IMR-90 (cell line): ENCODE data around the gene S1PR1. TPM values are rescaled to one million over a fixed set of nuclear protein-coding genes. Genes with fewer than 3 reads are reported as not detected.

Experiments
- ATAC-seq: fragments of 200-7000 bp; cut with Tn5 transposase; 2 replicates; pipeline ENCODE4 v1.9.1; 2020; ENCODE audit warnings: low read depth, mild to moderate bottlenecking, moderate library complexity
- BruUV-seq: library from RNA; stranded (reverse); fragments of 400-500 nt; replicated peaks from 2 replicates; lab custom pipeline; 2021; lab: Mats Ljungman, UMichigan
- CTCF ChIA-PET: fragments of 300-600 bp; formaldehyde crosslinking; extraction: SDS; loops from one replicate; lab custom pipeline; 2021; ENCODE audit warnings: antibody characterized with exemption; lab: Yijun Ruan, JAX
- POLR2A ChIA-PET: fragments of 300-600 bp; sonication (Branson Sonifier 250); formaldehyde crosslinking; loops from one replicate; lab custom pipeline; 2022; ENCODE audit warnings: antibody characterized with exemption; ENCODE audit not compliant: unreplicated experiment; lab: Charles Lee
- DNase-seq: peaks from one replicate; pipeline ENCODE4 v3.0.0; 2013
- H2AFZ ChIP-seq: replicated peaks from 2 replicates; pipeline ENCODE3; 2013; ENCODE audit warnings: low read length, mild to moderate bottlenecking; ENCODE audit not compliant: poor library complexity
- H2AK5ac ChIP-seq: 2 replicates; pipeline ENCODE4 v1.6.1; 2013; ENCODE audit warnings: low read depth, low read length, inconsistent platforms
- H2AK9ac ChIP-seq: replicated peaks from 2 replicates; pipeline ENCODE3; 2013; ENCODE audit warnings: mild to moderate bottlenecking, low read depth, low read length, moderate library complexity; ENCODE audit not compliant: poor library complexity
- H2BK120ac ChIP-seq: 2 replicates; pipeline ENCODE4 v1.6.1; 2013; ENCODE audit warnings: low read depth, low read length, inconsistent platforms
- H2BK15ac ChIP-seq: 3 replicates; pipeline ENCODE4 v1.6.1; 2013; ENCODE audit warnings: low read depth, low read length, inconsistent platforms
- H2BK20ac ChIP-seq: 2 replicates; pipeline ENCODE4 v1.6.1; 2013; ENCODE audit warnings: low read depth, mild to moderate bottlenecking, inconsistent platforms, low read length, moderate library complexity
- H2BK5ac ChIP-seq: 2 replicates; pipeline ENCODE4 v1.6.1; 2013; ENCODE audit warnings: mild to moderate bottlenecking, low read depth, low read length, inconsistent platforms; ENCODE audit not compliant: poor library complexity, severe bottlenecking
- H3K14ac ChIP-seq: replicated peaks from 2 replicates; pipeline ENCODE4 v1.6.1; 2013; ENCODE audit warnings: low read depth, low read length, inconsistent platforms
- H3K18ac ChIP-seq: 2 replicates; pipeline ENCODE4 v1.6.1; 2013; ENCODE audit warnings: low read depth, low read length, control low read depth
- H3K23ac ChIP-seq: 2 replicates; pipeline ENCODE4 v1.6.1; 2013; ENCODE audit warnings: low read depth, low read length, inconsistent platforms
- H3K27ac ChIP-seq: 2 replicates; pipeline ENCODE4 v1.5.1; 2013; ENCODE audit warnings: mild to moderate bottlenecking, control low read depth, low read length; ENCODE audit not compliant: insufficient read depth
- H3K27me3 ChIP-seq: 2 replicates; pipeline ENCODE4 v1.6.1; 2013; ENCODE audit warnings: low read length; ENCODE audit not compliant: control insufficient read depth, insufficient read depth
- H3K36me3 ChIP-seq: 2 replicates; pipeline ENCODE4 v1.6.1; 2013; ENCODE audit warnings: low read length, mixed read lengths; ENCODE audit not compliant: control insufficient read depth, insufficient read depth
- H3K4ac ChIP-seq: 2 replicates; pipeline ENCODE4 v1.6.1; 2013; ENCODE audit warnings: low read depth, low read length, inconsistent platforms
- H3K4me1 ChIP-seq: 2 replicates; pipeline ENCODE4 v1.6.1; 2013; ENCODE audit warnings: low read length, mixed read lengths; ENCODE audit not compliant: control insufficient read depth, insufficient read depth
- H3K4me2 ChIP-seq: 2 replicates; pipeline ENCODE4 v1.6.1; 2013; ENCODE audit warnings: low read depth, mild to moderate bottlenecking, control low read depth, low read length, moderate library complexity
- H3K4me3 ChIP-seq: 2 replicates; pipeline ENCODE4 v1.5.1; 2013; ENCODE audit warnings: low read depth, mild to moderate bottlenecking, control low read depth, low read length, moderate library complexity; ENCODE audit not compliant: insufficient read depth
- H3K56ac ChIP-seq: 2 replicates; pipeline ENCODE4 v1.6.1; 2013; ENCODE audit warnings: low read length, inconsistent platforms; ENCODE audit not compliant: insufficient read depth; ENCODE audit errors: extremely low read depth
- H3K79me1 ChIP-seq, 2 experiments: 2 replicates each; pipeline ENCODE4 v1.6.1; 2013; ENCODE audit warnings: low read length in 2 of 2, inconsistent platforms in 1 of 2, low read depth in 1 of 2
- H3K9ac ChIP-seq: 2 replicates; pipeline ENCODE4 v1.6.1; 2013; ENCODE audit warnings: low read depth, low read length, control low read depth
- H3K9me1 ChIP-seq: 2 replicates; pipeline ENCODE4 v1.6.1; 2013; ENCODE audit warnings: low read length, inconsistent platforms; ENCODE audit not compliant: insufficient read depth
- H3K9me3 ChIP-seq: 2 replicates; pipeline ENCODE4 v1.6.1; 2013; ENCODE audit warnings: low read length; ENCODE audit not compliant: control insufficient read depth, insufficient read depth
- H4K20me1 ChIP-seq: 2 replicates; pipeline ENCODE4 v1.6.1; 2013; ENCODE audit warnings: low read length, inconsistent platforms; ENCODE audit not compliant: insufficient read depth
- H4K5ac ChIP-seq: 2 replicates; pipeline ENCODE4 v1.6.1; 2013; ENCODE audit warnings: mild to moderate bottlenecking, low read depth, low read length, control low read depth
- H4K8ac ChIP-seq, 2 experiments: 2 replicates each; pipeline ENCODE4 v1.6.1; 2013; ENCODE audit warnings: low read depth in 2 of 2, low read length in 2 of 2, control low read depth in 1 of 2, inconsistent platforms in 1 of 2
- H4K91ac ChIP-seq: 2 replicates; pipeline ENCODE4 v1.6.1; 2013; ENCODE audit warnings: low read depth, low read length, inconsistent platforms; ENCODE audit not compliant: insufficient read depth
- NFE2L2 ChIP-seq: fragments of 150-350 bp; IDR thresholded peaks from 2 replicates; pipeline ENCODE4 v1.6.1; 2016; ENCODE audit warnings: low read depth, mild to moderate bottlenecking, low read length
- POLR2A ChIP-seq: IDR thresholded peaks from 2 replicates; pipeline ENCODE4 v1.6.1; 2012; ENCODE audit warnings: mild to moderate bottlenecking, low read depth, low read length
- RAD21 ChIP-seq: IDR thresholded peaks from 2 replicates; pipeline ENCODE4 v1.6.1; 2012; ENCODE audit warnings: low read length, improper control_type of control experiment
- WGBS, 2 experiments: methylation state at CpG; one replicate each; pipeline versions ENCODE4 v1.1.5 to v1.1.7; 2013; ENCODE audit warnings: missing lambda C conversion rate in 2 of 2; ENCODE audit not compliant: insufficient read length in 1 of 2; ENCODE audit errors: extremely low coverage in 2 of 2; 5-methylcytosine and 5-hydroxymethylcytosine counted together
- dilution Hi-C: fragments of 300-500 bp; cut with HindIII; formaldehyde crosslinking; loops from one replicate; pipeline ENCODE4 v1.14.3; 2018; ENCODE audit warnings: low sequenced_read_pairs; ENCODE audit not compliant: unreplicated experiment
- in situ Hi-C: fragments of 300-500 bp; cut with MboI; formaldehyde crosslinking; loops from 3 replicates; pipeline ENCODE4 v1.14.3; 2019; ENCODE audit warnings: low sequenced_read_pairs, inconsistent platforms, mixed read lengths
- intact Hi-C: fragments of 100-400 bp; cut with micrococcal nuclease; formaldehyde crosslinking; loops from 2 replicates; pipeline ENCODE4 v1.10.0; 2022
- polyA plus RNA-seq, 3 experiments: library from polyadenylated mRNA; depleted of rRNA; stranded (reverse); fragments of >200 nt; gene quantifications; 2 replicates each; pipeline ENCODE4 v1.2.3, GENCODE V29; 2012; ENCODE audit warnings: low replicate concordance in 1 of 3
- total RNA-seq: library from RNA; depleted of rRNA; stranded (reverse); fragments of >200 nt; gene quantifications from 2 replicates; pipeline ENCODE4 v1.2.3, GENCODE V29; 2012

The S1PR1 gene
- total and polyA plus RNA-seq, 2 of the 4 experiments (the other 2 are of a cell fraction): 12.9 to 15.6 TPM

- H2AK9ac ChIP-seq: no peak overlapping the region
- no peak overlapping the region for H4K5ac ChIP-seq
- no peak overlapping the region for H4K91ac ChIP-seq
- intact Hi-C loops (no loop called here), in situ Hi-C loops (no loop called here), dilution Hi-C loops (no loop called here)
- H3K14ac ChIP-seq: no peak overlapping the region
- no peak overlapping the region for H2BK20ac ChIP-seq
- no peak for TF ChIP-seq RAD21
- no peak for TF ChIP-seq POLR2A
- no peak for TF ChIP-seq NFE2L2
- no peak overlapping the region for H3K23ac ChIP-seq
- no peaks in the 10 kb centered on the region for H4K20me1 ChIP-seq
- DNase-seq (no peak), ATAC-seq (no peak)
- no TSS peak for BruUV-seq
- POLR2A ChIA-PET: no interaction called here
- H3K9ac ChIP-seq: no peak overlapping the region
- no peak overlapping the region for H2BK15ac ChIP-seq
- H3K27ac ChIP-seq: no peak overlapping the region
- no peaks in the 10 kb centered on the region for H3K36me3 ChIP-seq
- no peaks in the 10 kb centered on the region for H3K79me1 ChIP-seq
- H3K4ac ChIP-seq: no peak overlapping the region
- H2AK5ac ChIP-seq: no peak overlapping the region
- CTCF ChIA-PET: interaction anchor here (1.1 kb wide), 1 partner anchor 23 kb away, joined by 3 read pairs; no protein-coding TSS in a partner anchor
- WGBS, 2 experiments: 40% methylated on average over 1 of the region's 4 CpGs; no CpG with 5 or more reads in 1 of the 2 experiments
- H3K18ac ChIP-seq: no peak overlapping the region
- H3K4me1 ChIP-seq: peaks cover 2% of the 10 kb centered on the region
- H4K8ac ChIP-seq: no peak overlapping the region
- H3K9me3 ChIP-seq: no peaks in the 10 kb centered on the region
- no peak overlapping the region for H3K56ac ChIP-seq
- H2AFZ ChIP-seq: no peak overlapping the region
- H3K4me3 ChIP-seq: no peak overlapping the region
- no peak overlapping the region for H2BK120ac ChIP-seq
- H3K4me2 ChIP-seq: no peak overlapping the region
- no peak overlapping the region for H2BK5ac ChIP-seq
- H3K9me1 ChIP-seq: no peaks in the 10 kb centered on the region
- H3K27me3 ChIP-seq: no peaks in the 10 kb centered on the region; the same call in 1 of the 2 replicates
Measured at GRCh38 chr1:101261623-101262022, 24.8 kb downstream of the S1PR1 start.
